Activated CD4-positive, alpha-beta T cell treated with anti-CD3 and anti-CD28 coated beads for 24 hours (primary cell): ENCODE results near the gene BCAS3.
"Not testable (repeated sequence)": the region's sequence is repeated elsewhere in the genome, so short reads cannot be mapped to it uniquely, and the experiment has no call there.

Source experiments
- DNase-seq, 2 donors: peaks; one replicate each; pipeline ENCODE4 v3.0.0-alpha.2; 2020; ENCODE audit warnings: low read depth in 2 of 2

The BCAS3 gene

DNA sequence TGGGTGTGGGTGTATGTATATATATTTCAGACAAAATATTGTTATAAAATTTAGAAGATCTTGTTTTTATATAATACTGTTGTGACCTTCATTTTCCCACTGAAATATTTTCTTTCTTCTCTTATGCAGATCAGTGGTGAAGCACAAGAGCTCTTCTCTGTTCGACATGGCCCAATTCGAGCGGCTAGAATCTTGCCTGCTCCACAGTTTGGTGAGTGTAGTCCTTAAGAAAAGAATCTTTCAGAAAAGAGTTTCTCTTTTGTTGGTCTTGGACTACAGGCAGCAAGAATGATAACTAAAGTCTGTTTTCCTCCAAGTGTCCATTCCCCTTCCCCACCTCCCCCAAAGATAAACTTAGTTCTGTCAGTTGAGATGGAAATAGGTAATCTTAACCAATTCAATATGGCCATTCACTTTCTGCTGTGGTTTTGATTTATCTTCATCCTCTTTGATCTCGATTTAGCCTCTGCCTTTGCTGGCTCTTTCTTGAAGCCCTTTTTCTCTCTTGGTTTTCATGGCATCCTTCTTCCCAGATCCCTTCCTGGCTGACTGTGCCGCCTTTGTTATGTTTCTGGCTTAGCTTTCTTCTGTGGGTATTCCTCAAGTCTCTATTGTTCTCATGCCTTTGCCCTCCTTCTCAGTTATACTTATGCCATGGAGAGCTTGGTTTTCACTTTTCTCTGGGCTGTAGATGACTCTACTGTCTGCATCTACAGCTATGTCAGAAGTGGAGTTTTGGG is 69.6 kb downstream of the BCAS3 start:
- no peak for DNase-seq

DNA sequence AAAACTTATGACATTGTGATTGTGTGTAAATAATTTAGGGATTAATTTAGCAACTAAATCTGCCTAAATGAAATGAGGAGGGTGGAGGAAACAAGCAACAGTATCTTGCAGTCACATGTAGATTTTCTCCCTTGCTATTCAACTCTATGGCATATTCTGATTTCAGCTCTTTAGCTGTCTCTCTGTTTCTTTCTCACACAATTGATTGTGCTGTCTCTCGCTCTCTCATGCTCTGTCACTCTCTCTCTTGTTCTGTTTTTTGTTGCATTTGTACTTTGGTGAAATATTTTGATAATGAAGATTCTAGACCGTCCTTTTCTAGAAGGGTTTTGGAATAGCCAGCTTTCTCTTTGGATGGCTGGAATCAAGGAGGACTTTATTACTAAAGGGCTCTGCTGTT is 70.6 kb downstream of the BCAS3 start:
- no peak for DNase-seq

DNA sequence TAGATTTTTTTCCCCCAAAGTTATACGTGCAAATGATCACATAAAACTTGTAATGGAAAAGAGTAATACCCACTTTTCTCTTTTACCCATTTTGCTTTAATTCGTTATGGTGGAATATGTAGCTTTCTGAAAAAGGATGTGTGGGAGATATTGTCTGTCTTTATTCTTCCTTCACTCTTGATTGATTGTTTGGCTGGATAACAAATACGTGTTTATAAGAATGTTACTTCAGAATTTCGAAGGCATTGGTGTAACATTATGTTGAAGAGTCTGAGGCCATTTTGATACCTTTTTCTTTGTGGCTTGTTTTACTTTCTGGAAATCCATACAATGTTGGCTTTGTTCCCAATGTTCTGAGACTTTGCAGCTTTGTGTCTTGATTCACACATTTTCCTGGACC is 71.4 kb downstream of the BCAS3 start:
- no peak for DNase-seq

DNA sequence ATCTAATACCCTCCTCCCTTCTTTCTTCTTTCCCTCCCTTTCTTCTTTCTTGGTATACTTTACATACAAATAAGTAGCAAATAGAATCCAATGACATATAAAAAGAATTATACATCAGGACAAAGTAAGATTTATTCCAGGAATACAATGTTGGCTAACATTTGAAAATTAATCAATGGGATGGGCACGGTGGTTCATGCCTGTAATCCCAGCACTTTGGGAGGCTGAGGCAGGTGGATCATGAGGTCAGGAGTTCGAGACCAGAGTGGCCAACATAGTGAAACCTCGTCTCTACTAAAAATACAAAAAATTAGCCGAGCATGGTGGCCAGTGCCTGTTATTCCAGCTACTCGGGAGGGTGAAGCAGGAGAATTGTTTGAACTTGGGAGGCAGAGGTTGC is 72.1 kb downstream of the BCAS3 start:
- DNase-seq: no peak

DNA sequence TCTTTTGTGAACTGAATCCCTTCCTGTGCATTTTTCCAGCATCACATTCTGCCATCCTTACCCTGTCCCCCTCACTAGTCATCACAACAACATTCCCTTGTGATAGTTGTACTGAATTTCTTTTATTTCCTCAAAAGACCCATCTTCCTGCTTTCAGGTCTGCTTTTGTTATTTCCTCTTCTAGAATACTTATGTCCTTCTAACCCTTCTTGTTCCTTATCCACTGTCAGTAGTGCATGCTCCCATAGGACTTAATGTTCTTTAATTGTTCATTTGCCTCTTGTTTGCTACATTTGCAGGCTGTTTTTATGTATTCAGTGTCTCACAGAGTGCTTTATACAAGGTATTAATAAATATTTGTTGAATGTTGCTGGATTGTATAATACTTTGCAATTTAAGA is 73.0 kb downstream of the BCAS3 start:
- DNase-seq: no peak

DNA sequence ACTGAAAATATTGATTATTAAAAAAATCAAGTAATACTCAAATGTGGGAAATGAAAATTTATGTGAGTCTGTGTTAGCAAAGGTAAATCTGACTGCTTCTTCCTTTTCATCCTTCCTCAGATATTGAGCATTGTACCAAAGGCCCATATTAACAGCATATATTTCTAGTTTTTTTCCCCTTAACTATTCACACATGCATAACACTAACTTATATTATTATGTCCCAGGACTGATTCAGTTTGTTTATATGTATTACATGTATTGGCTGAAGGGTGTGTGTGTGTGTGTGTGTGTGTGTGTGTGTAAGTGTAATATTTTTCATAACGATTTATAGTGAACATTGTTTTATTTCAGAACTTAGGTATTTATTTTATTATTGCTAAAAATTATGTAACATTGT is 74.2 kb downstream of the BCAS3 start:
- DNase-seq: no peak

DNA sequence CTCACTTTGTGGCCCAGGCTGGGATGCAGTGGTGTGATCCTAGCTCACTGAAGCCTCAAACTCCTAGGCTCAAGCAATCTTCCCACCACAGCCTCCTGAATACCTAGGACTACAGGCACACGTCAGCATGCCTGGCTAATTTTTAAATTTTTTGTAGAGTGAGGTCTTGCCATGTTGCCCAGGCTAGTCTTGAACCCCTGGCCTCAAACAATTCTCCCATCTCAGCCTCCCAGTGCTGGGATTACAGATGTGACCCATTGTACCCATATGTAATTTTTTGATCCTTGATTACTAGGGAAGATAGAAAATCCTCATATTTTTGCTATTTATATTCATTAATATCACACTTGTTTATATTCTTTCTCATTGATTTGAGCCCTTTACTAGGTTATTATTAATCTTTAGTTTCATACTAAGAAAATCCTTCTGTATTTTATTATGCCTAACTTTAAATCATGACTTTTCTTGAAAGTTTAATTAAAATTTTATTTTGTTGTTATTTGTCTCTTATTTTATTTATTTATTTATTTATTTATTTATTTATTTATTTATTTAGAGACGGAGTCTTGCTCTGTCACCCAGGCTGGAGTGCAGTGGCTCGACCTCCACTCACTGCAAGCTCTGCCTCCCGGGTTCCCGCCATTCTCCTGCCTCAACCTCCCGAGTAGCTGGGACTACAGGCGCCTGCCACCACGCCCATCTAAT is 75.4 kb downstream of the BCAS3 start:
- DNase-seq: no peak

DNA sequence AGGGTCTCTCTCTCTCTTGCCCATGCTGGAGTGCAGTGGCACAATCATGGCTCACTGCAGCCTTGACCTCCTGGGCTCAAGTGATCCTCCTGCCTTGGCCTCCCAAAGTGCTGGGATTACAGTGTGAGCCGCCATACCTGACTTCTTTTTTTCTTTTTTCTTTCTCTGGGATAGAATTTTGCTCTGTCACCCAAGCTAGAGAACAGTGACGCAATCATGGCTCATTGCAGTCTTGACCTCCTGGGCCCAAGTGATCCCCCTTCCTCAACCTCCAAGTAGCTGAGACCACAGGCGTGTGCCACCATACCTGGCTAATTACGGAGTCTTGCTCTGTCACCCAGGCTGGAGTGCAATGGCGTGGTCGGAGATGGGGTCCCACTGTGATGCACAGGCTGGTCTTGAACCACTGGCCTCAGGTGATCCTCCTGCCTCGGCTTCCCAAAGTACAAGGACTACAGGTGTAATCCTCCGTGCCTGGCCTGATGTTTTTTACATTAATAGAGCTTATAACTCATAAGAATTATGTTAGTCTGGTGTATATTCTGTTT is 76.5 kb downstream of the BCAS3 start:
- no peak for DNase-seq

DNA sequence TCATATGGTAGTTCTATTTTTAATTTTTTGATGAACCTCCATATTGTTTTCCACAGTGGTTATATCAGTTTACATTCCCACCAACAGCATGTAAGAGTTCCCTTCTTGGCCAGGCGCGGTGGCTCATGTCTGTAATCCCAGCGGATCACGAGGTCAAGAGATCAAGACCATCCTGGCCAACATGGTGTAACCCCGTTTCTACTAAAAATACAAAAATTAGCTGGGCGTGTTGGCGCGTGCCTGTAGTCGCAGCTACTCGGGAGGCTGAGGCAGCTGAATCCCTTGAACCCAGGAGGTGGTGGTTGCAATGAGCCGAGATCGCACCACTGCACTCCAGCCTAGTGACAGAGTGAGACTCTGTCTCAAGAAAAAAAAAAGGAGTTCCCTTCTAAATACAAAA is 79.1 kb downstream of the BCAS3 start:
- DNase-seq: not testable (repeated sequence)

DNA sequence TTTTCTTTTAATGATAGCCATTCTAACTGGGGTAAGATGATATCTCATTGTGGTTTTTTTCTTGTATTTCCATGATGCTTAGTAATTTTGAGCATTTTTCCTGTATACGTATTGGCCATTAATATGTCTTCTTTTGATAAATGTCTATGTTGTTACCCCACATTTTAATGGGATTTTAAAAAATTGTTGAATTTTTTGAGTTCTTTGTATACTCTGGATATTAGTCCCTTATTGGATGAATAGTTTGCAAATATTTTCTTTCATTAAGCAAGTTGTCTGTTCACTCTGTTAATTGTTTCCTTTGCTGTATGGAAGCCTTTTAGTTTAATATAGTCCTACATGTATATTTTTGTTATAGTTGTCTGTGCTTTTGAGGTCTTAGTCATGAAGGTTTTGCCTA is 79.8 kb downstream of the BCAS3 start:
- no peak for DNase-seq

DNA sequence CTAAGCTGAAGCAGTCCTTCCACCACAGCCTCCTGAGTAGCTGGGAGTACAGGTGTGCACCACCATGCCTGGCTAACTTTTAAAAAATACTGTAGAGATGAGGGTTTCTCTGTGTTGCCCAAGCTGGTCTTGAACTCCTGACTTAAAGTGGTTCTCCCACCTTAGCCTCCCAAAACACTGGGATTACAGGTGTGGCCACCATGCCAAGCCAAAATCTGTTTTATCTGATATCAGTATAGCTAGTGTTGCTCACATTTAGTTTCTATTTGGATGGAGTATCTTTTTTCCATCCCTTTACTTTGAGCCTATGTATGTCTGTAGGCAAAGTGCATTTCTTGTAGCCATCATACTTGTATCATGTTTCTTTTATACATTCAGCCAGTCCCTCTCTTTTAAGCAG is 82.1 kb downstream of the BCAS3 start:
- DNase-seq: no peak

DNA sequence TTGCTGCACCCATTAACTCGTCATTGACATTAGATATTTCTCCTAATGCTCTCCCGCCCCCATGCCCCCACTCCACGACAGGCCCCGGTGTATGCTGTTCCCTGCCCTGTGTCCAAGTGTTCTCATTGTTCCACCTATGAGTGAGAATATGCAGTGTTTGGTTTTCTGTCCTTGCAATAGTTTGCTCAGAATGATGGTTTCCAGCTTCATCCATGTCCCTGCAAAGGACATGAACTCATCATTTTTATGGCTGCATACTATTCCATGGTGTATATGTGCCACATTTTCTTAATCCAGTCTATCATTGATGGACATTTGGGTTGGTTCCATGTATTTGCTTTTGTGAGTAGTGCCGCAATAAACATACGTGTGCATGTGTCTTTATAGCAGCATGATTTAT is 83.7 kb downstream of the BCAS3 start:
- not testable (repeated sequence) for DNase-seq

DNA sequence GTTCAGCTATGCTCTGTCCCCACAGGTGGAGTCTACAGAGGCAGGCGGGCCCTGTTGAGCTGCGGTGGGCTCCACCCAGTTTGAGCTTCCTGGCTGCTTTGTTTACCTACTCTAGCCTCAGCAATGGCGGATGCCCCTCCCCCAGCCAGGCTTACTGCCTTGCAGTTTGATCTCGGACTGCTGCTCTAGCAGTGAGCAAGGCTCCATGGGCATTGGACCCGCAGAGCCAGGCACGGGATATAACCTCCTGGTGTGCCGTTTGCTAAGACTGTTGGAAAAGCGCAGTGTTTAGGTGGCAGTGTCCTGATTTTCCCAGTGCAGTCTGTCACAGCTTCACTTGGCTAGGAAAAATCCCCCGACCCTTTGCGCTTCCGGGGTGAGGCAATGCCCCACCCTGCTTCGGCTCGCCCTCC is 89.1 kb downstream of the BCAS3 start:
- DNase-seq: no peak

DNA sequence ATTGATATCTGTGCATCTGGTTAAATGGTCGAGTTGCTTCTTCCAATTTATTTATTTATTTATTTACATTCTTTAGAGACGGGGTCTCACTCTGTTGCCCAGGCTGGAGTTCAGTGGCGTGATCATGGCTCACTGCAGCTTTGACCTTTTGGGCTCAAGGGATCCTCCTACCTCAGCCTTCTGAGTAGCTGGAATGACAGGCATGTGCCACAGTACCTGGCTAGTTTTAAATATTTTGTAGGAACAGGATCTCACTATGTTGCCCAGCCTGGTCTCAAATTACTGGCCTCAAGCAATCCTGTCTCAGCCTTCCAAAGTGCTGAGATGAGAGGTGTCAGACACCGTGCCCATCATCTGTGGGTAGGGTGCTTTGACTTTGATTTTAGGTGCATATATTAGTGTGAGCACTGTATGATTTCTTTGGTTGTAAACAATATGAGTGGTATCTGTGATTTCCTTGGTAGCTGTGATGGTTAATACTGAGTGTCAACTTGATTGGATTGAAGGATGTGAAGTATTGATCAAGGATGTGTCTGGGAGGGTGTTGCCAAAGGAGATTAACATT is 90.2 kb downstream of the BCAS3 start:
- DNase-seq: no peak

DNA sequence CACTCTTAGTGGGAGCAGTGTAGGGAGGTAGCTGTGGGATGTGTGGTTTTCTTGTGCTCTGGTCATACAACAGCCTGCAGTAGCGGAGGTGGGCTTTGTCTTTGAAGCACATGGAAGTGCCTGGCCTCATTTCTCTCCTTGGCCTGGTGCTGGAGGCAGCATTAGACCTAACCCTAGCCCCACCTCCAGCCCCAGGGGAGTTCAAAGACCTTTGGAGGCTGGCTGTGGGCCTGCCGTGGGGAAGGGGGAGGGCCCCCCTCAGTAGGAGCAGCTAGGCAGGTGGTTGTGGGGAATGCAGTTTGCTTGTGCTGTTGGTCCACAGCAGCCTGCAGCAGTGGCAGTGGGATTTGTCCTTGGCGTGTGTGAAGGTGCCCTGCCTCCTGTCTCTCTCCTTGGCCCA is 91.7 kb downstream of the BCAS3 start:
- DNase-seq: no peak

DNA sequence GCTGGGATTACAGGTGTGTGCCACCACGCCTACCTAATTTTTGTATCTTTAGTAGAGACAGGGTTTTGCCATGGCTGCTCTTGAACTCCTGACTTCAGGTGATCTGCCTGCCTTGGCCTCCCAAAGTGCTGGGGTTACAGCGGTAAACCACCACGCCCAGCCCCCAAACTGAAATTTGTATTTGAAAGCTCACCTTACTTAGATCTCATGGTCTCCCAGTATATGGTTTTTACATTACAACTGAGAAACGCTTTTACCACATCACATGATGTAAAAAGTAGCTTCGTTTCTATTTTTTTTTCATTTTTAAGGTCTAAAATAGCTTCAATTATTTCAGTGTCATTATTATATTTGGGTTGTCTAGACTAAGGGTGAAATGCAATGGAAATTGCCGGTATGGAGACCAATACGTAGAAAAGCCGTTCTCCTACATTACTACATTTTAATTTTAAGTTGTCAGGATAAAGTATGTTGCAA is 93.3 kb downstream of the BCAS3 start:
- no peak for DNase-seq

DNA sequence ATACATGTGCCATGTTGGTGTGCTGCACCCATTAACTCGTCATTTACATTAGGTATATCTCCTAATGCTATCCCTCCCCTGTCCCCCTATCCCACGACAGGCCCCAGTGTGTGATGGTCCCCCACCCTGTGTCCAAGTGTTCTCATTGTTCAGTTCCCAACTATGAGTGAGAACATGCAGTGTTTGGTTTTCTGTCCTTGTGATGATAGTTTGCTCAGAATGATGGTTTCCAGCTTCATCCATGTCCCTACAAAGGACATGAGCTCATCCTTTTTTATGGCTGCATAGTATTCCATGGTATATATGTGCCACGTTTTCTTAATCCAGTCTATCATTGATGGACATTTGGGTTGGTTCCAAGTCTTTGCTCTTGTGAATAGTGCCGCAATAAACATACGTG is 94.0 kb downstream of the BCAS3 start:
- DNase-seq: not testable (repeated sequence)

DNA sequence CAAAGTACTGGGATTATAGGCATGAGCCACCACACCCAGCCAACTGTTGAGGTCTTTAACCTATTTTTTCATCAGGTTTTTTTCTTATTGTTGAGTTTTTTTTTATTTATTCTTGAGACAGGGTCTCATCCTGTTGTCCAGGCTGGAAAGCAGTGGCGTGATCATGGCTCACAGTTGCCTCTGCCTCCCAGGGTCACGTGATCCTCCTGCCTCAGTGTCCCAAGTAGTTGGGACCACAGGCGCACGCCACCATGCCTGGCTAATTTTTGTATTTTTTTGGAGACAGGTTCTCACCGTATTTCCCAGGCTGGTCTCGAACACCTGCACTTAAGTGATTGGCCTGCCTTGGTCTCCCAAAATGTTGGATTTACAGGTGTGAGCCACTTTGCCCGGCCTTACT is 95.9 kb downstream of the BCAS3 start:
- no peak for DNase-seq

DNA sequence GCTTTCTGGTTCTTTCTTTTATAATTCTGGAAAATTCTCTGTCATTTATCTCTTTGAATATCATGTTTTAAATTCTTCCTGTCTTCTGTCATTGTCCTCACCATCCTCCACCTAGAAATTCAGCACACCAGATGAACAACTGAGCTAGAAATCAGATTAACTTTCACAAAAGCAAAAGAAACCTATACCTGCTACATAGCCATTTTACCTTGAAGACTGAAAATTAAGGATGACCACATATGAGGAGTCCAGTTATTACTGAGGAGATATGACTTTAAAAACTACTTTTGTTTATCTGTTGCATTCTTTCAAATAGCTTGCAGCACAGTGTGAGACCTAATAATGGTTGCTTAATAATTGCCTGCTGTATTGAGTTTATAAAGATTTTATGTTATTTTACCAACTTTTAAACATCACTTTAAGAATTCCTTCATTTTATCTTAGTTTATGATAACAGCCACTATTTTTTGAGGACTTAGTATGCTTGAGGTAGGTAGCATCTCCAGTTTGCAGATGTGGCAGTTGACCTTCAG is 104.3 kb downstream of the BCAS3 start:
- DNase-seq: no peak

DNA sequence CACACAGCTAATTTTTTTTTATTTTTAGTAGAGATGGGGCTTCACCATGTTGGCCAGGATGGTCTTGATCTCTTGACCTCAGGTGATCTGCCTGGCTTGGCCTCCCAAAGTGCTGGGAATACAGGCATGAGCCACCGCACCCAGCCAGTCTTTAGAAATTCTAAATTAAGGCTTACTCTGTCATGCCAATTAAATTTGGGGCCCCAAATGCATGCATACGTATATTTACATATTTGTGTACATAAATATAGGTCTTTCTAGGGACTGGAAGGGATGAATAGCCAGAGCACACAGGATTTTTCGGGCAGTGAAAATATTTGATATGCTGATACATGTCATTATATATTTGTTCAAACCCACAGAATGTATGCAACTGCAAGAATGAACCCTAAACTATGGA is 105.1 kb downstream of the BCAS3 start:
- no peak for DNase-seq

DNA sequence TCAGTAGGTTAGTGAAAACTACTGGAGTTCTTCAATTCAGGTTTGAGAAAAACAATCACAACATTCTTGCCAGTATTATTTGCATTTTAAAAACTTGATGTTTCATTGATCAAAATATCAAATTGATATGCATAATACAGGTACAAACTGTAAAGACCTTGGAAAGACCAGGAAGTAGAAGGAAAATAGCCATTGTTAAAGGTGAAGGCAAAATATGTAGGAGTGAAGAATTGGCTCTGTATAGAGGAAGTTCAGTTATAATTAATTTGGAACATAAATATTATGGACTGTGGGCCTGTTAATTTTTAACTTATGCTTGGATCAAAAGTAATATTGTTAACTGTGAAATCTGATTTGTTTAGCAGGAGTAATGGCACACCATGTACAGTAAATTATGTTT is 112.6 kb downstream of the BCAS3 start:
- no peak for DNase-seq

DNA sequence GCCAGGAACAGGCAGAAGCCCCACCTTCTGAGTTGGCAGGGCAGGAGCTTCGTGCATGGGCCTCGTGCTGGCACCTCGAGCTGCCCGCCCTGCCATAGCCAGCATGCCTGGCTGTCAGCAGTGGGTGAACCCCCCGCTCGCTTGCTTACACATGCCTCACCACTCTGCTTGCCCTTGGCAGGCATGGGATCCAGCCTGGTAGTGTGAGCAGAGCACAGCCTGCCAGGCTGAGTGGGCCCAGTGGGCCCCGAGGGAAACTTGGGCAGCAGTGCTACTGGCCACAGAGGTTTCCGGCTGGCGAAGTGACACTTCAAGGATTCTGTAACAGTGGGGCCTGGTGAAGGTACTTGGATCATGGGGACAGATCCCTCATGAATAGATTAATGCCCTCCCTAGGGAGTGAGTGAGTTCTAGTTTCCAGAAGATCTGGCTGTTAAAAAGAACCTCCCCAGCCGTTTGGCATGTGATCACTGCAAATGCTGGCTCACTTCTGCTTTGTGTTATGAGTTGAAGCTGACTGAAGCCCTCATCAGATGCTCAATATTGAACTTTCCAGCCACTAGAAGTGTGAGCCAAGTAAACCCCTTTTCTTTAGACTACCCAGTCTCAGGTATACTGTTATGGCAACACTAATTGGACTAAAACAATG is 114.7 kb downstream of the BCAS3 start:
- no peak for DNase-seq
